ENCODE measurements around the gene SPAG16. TPM values are rescaled to one million over a fixed set of nuclear protein-coding genes. Genes with fewer than 3 reads are reported as not detected.

Gene SPAG16
- polyA plus RNA-seq, 1 of the 3 experiments (the other 2 are of a cell fraction): 29.5 TPM

GRCh38 chr2:213863541-213863940 is 579.3 kb downstream of the SPAG16 start:
- Histone ChIP-seq H3K9me3 (no peaks in the 10 kb centered on the region), H3K9ac (no peak overlapping the region), H3K9me2 (no peaks in the 10 kb centered on the region), H2AFZ (ENCODE audit: low read depth) (no peak overlapping the region), H3K4me3 (ENCODE audit: low read depth in 2 of 2, low read length in 1 of 2) (no peak overlapping the region), H3K27me3 (ENCODE audit: insufficient read depth) (no peaks in the 10 kb centered on the region), H3F3A (replicated peaks; ENCODE audit: insufficient read depth) (no peaks in the 10 kb centered on the region), H3K36me3 (replicated peaks in 1 of 2; ENCODE audit: control insufficient read depth in 1 of 2, insufficient read depth in 2 of 2, low read length in 1 of 2) (no peaks in the 10 kb centered on the region), H3K4me1 (ENCODE audit: control insufficient read depth in 1 of 2, insufficient read depth in 2 of 2, low read depth in 1 of 2, low read length in 1 of 2) (no peaks in the 10 kb centered on the region), H4K20me1 (ENCODE audit: insufficient read depth) (no peaks in the 10 kb centered on the region), H3K27ac (ENCODE audit: low read depth in 2 of 2, low read length in 1 of 2) (no peak overlapping the region), H3K79me2 (ENCODE audit: insufficient read depth) (no peaks in the 10 kb centered on the region), H3K4me2 (no peak overlapping the region)
- no peak for TF ChIP-seq ELF1 (IDR thresholded peaks at IDR 0.05)
- TF ChIP-seq MXI1 (IDR thresholded peaks at IDR 0.05; ENCODE audit: low read depth, low read length): no peak
- no peak for TF ChIP-seq ZBTB33 (IDR thresholded peaks at IDR 0.05; ENCODE audit: borderline replicate concordance, low read depth)
- TF ChIP-seq TEAD4 (IDR thresholded peaks at IDR 0.05; ENCODE audit: borderline replicate concordance, insufficient read depth): no peak
- no peak for TF ChIP-seq CTCF (IDR thresholded peaks at IDR 0.05)
- TF ChIP-seq, protein P1, sequence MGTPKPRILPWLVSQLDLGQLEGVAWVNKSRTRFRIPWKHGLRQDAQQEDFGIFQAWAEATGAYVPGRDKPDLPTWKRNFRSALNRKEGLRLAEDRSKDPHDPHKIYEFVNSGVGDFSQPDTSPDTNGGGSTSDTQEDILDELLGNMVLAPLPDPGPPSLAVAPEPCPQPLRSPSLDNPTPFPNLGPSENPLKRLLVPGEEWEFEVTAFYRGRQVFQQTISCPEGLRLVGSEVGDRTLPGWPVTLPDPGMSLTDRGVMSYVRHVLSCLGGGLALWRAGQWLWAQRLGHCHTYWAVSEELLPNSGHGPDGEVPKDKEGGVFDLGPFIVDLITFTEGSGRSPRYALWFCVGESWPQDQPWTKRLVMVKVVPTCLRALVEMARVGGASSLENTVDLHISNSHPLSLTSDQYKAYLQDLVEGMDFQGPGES (IDR thresholded peaks at IDR 0.05; ENCODE audit: low read depth, low read length): no peak
- no peak for TF ChIP-seq FOXM1 (IDR thresholded peaks at IDR 0.05; ENCODE audit: low read depth)
- no peak for TF ChIP-seq POLR2AphosphoS5 (IDR thresholded peaks at IDR 0.05; ENCODE audit: low read depth, low read length)
- TF ChIP-seq FOSL2 (IDR thresholded peaks at IDR 0.05; ENCODE audit: borderline replicate concordance, low read depth): no peak
- TF ChIP-seq USF2 (IDR thresholded peaks at IDR 0.05; ENCODE audit: borderline replicate concordance, low read depth, low read length): no peak
- no peak for TF ChIP-seq PBX3 (IDR thresholded peaks at IDR 0.05)
- no peak for TF ChIP-seq TCF12 (IDR thresholded peaks at IDR 0.05)
- TF ChIP-seq, protein P2, sequence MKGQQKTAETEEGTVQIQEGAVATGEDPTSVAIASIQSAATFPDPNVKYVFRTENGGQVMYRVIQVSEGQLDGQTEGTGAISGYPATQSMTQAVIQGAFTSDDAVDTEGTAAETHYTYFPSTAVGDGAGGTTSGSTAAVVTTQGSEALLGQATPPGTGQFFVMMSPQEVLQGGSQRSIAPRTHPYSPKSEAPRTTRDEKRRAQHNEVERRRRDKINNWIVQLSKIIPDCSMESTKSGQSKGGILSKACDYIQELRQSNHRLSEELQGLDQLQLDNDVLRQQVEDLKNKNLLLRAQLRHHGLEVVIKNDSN (IDR thresholded peaks at IDR 0.05; ENCODE audit: borderline replicate concordance, low read depth): no peak
- TF ChIP-seq GATA2 (CRISPR knock-in tag; IDR thresholded peaks at IDR 0.05): no peak
- no peak for TF ChIP-seq SIN3A (IDR thresholded peaks at IDR 0.05; ENCODE audit: borderline replicate concordance, low read depth, low read length)
- no peak for DNase-seq
- POLR2A ChIA-PET: no interaction called here
- CTCF ChIA-PET: no interaction called here
- WGBS (ENCODE audit: low lambda C conversion rate): 61% methylated on average over 3 of the region's 3 CpGs
